SU-DHL-6 (cell line): ENCODE measurements around the gene SLC36A1.

Experiments used
- H2AFZ ChIP-seq: fragments of 200-600 bp; sonication (generic); 2 replicates; pipeline ENCODE4 v1.6.1; 2014; ENCODE audit warnings: low read depth, mild to moderate bottlenecking, moderate library complexity, mixed read lengths, antibody characterized with exemption, low read length; ENCODE audit not compliant: severe bottlenecking
- H3F3A ChIP-seq: fragments of 200-600 bp; shearing (Covaris generic); 2 replicates; pipeline ENCODE4 v1.6.0; 2016; ENCODE audit warnings: antibody characterized with exemption, mild to moderate bottlenecking; ENCODE audit not compliant: insufficient read depth
- H3K27ac ChIP-seq: fragments of 200-600 bp; sonication (generic); 2 replicates; pipeline ENCODE4 v1.5.1; 2016; ENCODE audit warnings: low read depth, mild to moderate bottlenecking, low read length, moderate library complexity, mixed read lengths
- H3K27me3 ChIP-seq: fragments of 200-600 bp; sonication (generic), shearing (Covaris generic); 2 replicates; pipeline ENCODE4 v1.6.0; 2014; ENCODE audit warnings: mild to moderate bottlenecking, low read length
- H3K36me3 ChIP-seq: fragments of 200-600 bp; sonication (generic); 2 replicates; pipeline ENCODE4 v1.6.1; 2014; ENCODE audit warnings: mild to moderate bottlenecking, low read length, mixed read lengths
- H3K4me2 ChIP-seq: fragments of 300-600, 200-600 bp; shearing (Covaris generic), sonication (generic); 2 replicates; pipeline ENCODE4 v1.6.0; 2014; ENCODE audit warnings: low read length, low read depth, mild to moderate bottlenecking; ENCODE audit not compliant: poor library complexity, severe bottlenecking
- H3K4me3 ChIP-seq: fragments of 200-600 bp; sonication (generic); 2 replicates; pipeline ENCODE4 v1.5.1; 2014; ENCODE audit warnings: antibody characterized with exemption, low read length, mild to moderate bottlenecking, mixed read lengths; ENCODE audit not compliant: insufficient read depth, poor library complexity, severe bottlenecking
- H3K79me2 ChIP-seq: fragments of 200-600 bp; sonication (generic); 2 replicates; pipeline ENCODE4 v1.6.1; 2014; ENCODE audit warnings: mild to moderate bottlenecking, low read length, moderate library complexity; ENCODE audit not compliant: insufficient read depth
- H3K9ac ChIP-seq: fragments of 200-600 bp; sonication (generic); 2 replicates; pipeline ENCODE4 v1.7.0; 2014; ENCODE audit warnings: mild to moderate bottlenecking, low read length
- H3K9me2 ChIP-seq: fragments of 200-600 bp; sonication (generic); replicated peaks from 2 replicates; pipeline ENCODE4 v1.6.1; 2014; ENCODE audit warnings: low read length; ENCODE audit not compliant: insufficient read depth
- H3K9me3 ChIP-seq: fragments of 200-600 bp; sonication (generic); 2 replicates; pipeline ENCODE4 v1.6.1; 2014; ENCODE audit warnings: low read length, mixed read lengths; ENCODE audit not compliant: insufficient read depth
- H4K20me1 ChIP-seq: fragments of 200-600 bp; sonication (generic); 2 replicates; pipeline ENCODE4 v1.6.1; 2014; ENCODE audit warnings: low read depth, mild to moderate bottlenecking, antibody characterized with exemption, low read length, moderate library complexity, mixed read lengths
- CTCF ChIP-seq: fragments of 200-600 bp; sonication (generic); IDR thresholded peaks from one replicate; pipeline ENCODE4 v1.5.1; 2017; ENCODE audit warnings: antibody characterized with exemption, mild to moderate bottlenecking, low read length, moderate library complexity; ENCODE audit not compliant: insufficient read depth, poor library complexity, severe bottlenecking
- EZH2phosphoT487 ChIP-seq: fragments of 200-600 bp; sonication (generic), shearing (Covaris generic); conservative IDR thresholded peaks from 2 replicates; pipeline ENCODE4 v1.6.1; 2018; ENCODE audit warnings: mild to moderate bottlenecking, antibody characterized with exemption, low read length, moderate library complexity, mixed read lengths

SLC36A1 gene

DNA sequence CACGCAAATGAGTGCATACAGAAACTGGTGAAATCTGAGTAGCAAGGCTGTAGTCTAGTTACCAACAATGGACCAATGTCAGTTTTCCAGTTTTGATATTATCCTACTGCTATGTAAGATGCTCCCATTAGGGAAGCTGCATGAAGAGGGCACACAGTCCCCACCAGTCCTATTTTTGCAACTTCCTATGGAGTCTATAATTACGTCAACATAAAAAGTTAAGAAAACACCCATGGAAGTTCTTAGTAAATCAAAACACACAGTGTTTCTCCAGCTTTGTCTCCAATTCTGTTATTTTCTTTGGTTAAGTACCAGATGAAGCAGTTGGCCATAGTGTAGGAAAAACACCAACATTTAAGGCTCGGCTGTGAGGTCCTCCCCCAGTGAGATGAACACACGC, 85.0 kb downstream of the SLC36A1 start:
- Histone ChIP-seq H3K4me3 (no peak overlapping the region), H3K36me3 (no peaks in the 10 kb centered on the region), H3F3A (no peaks in the 10 kb centered on the region), H4K20me1 (no peaks in the 10 kb centered on the region), H3K9ac (no peak overlapping the region), H2AFZ (no peak overlapping the region), H3K9me3 (no peaks in the 10 kb centered on the region), H3K27me3 (no peaks in the 10 kb centered on the region), H3K27ac (no peak overlapping the region), H3K4me2 (no peak overlapping the region), H3K79me2 (no peaks in the 10 kb centered on the region), H3K9me2 (no peaks in the 10 kb centered on the region)
- TF ChIP-seq CTCF = no peak
- TF ChIP-seq EZH2phosphoT487 = no peak

GRCh38 chr5:151534350-151534749, 86.9 kb downstream of the SLC36A1 start:
- TF ChIP-seq EZH2phosphoT487 = no peak
- TF ChIP-seq CTCF = no peak
- H3K4me3 ChIP-seq = no peak overlapping the region
- H3K9ac ChIP-seq = no peak overlapping the region
- no peaks in the 10 kb centered on the region for H3K9me3 ChIP-seq
- no peaks in the 10 kb centered on the region for H4K20me1 ChIP-seq
- no peaks in the 10 kb centered on the region for H3K79me2 ChIP-seq
- H3K36me3 ChIP-seq = no peaks in the 10 kb centered on the region
- no peak overlapping the region for H3K27ac ChIP-seq
- no peak overlapping the region for H2AFZ ChIP-seq
- no peaks in the 10 kb centered on the region for H3K9me2 ChIP-seq
- no peaks in the 10 kb centered on the region for H3K27me3 ChIP-seq
- no peaks in the 10 kb centered on the region for H3F3A ChIP-seq
- H3K4me2 ChIP-seq = no peak overlapping the region

DNA sequence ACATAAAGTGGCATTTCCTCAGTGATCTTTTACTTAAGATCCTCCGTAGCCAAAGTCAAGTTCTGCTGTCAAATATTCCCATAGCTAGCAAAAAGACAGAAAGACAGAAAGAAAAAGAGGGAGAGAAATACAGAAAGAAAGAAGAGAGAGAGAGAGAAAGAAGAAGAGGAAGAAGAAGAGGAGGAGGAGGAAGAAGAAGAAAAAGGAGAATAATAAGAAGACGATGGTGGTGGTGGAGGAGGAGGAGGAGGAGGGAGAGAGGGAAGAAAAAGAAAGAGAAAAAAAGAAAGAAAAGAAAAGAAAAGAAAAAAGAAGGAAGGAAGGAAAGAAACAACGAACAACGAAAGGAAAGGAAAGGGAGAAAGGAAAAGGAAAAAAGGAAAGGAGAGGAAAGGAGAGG, 89.6 kb downstream of the SLC36A1 start:
- Histone ChIP-seq H3K9me3 (no peaks in the 10 kb centered on the region), H3K27me3 (no peaks in the 10 kb centered on the region), H3K27ac (no peak overlapping the region), H3K9ac (no peak overlapping the region), H3K9me2 (no peaks in the 10 kb centered on the region), H3K79me2 (no peaks in the 10 kb centered on the region), H3K4me3 (no peak overlapping the region), H3F3A (no peaks in the 10 kb centered on the region), H4K20me1 (no peaks in the 10 kb centered on the region), H3K36me3 (no peaks in the 10 kb centered on the region), H2AFZ (no peak overlapping the region), H3K4me2 (no peak overlapping the region)
- no peak for TF ChIP-seq EZH2phosphoT487
- TF ChIP-seq CTCF = no peak

DNA sequence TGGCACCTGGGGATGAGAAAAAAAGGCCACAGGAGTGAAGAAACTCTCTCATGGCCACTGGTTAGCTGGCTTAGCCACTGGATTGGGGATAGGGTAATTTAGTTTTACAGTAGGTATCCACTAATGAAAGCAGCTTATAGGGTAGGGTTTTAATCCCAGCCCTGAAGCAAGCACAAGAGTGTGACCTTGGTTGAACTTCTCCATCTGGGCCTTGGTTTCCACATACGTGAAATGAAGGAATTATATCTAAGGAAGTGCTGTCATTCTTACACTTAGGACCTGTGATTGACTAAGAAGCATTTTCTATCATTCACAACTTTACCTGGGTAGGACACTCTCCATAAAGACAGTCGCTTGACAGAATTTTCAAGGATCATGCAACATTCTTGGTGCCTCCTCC, 94.2 kb downstream of the SLC36A1 start:
- Histone ChIP-seq H3F3A (no peaks in the 10 kb centered on the region), H3K27me3 (no peaks in the 10 kb centered on the region)

More for the DNA sequence above, 94.2 kb downstream of the SLC36A1 start:
- H2AFZ ChIP-seq = no peak overlapping the region
- H3K9ac ChIP-seq = no peak overlapping the region
- no peaks in the 10 kb centered on the region for H3K9me3 ChIP-seq
- no peaks in the 10 kb centered on the region for H3K9me2 ChIP-seq
- H3K4me3 ChIP-seq = no peak overlapping the region
- no peaks in the 10 kb centered on the region for H3K36me3 ChIP-seq
- no peak overlapping the region for H3K4me2 ChIP-seq
- no peak for TF ChIP-seq EZH2phosphoT487
- no peak for TF ChIP-seq CTCF
- H3K27ac ChIP-seq = no peak overlapping the region
- no peaks in the 10 kb centered on the region for H3K79me2 ChIP-seq
- no peaks in the 10 kb centered on the region for H4K20me1 ChIP-seq
